ENCODE measurements around the gene CEP152.

The CEP152 gene

GRCh38 chr15:48761393-48762158, 49.3 kb downstream of the CEP152 start:
- no peak for DNase-seq

GRCh38 chr15:48759921-48760320, 50.9 kb downstream of the CEP152 start:
- no peak for DNase-seq

DNA sequence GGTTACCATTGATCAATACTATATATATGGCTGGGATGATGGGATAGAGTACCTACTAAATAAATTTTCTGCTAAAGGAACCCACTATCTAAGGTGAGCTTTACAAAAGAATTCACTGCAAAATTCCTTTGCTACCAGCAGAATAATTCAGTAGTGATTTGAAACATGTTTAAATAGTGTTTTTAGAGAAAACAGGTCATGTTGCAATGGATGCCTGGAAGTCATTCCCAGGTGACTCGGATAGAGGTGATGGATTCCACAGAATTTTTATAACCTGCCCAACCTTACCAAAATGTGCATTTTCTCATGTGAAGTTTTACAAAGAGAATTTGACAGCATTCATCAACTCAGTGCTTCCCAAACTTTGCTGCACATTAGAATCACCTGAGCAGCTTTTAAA, 53.2 kb downstream of the CEP152 start:
- DNase-seq, result no peak

DNA sequence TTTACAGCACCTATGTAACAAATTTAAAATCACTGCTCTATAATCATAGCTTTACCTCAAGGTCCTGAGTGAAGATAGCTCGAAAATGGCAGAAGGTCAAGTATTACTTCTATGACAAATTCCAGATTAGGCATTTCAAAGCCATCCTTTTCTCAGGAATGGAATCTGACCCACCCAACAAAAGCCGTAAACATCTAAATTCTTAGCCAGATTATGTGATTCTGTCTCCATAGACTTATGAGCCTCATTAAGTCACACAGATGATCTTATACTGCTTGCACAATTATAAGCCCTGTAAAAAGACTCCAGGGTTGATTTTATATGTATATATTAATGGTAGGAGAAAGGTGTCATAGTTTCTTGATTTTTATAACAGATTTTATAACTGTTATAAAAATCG, 56.9 kb downstream of the CEP152 start:
- DNase-seq, result no peak

DNA sequence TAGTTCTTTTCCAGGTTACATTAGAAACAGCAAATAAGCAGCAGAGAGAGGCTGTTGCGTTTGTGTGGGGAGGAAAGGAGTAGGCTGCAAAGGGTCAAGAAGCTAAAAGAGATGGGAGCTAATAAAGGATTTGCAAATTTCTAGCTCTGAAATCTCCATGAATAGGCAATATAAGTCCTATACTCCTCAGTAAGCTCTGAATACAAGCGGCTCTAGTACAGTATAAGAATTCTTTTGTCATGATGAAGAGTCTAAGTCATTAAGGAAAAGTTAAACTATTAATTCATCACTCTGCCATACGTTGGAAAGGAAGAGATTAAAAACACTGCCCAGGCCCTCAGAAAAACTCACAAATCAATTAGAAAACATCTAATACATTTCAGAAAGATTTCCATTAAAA, 59.3 kb downstream of the CEP152 start:
- no peak for DNase-seq

GRCh38 chr15:48748535-48748934, 62.3 kb downstream of the CEP152 start:
- no peak for DNase-seq

DNA sequence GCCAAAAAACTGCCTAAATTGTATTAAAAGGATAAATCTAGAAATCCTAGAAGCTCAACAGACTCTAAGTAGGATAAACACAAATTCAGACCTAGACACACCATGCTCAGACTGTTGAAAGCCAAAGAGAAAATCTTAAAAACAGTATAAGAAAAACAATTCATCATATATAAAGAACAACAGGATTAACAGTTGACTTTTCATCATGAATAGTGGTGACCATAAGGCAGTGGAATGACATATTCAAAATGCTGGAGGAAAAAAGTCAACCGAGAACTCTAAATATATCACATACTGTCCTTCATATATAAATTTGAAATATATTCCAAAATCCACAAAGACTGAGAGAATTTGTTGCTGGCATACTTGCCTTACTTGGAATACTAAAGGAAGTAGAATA, 77.3 kb downstream of the CEP152 start:
- no peak for DNase-seq

DNA sequence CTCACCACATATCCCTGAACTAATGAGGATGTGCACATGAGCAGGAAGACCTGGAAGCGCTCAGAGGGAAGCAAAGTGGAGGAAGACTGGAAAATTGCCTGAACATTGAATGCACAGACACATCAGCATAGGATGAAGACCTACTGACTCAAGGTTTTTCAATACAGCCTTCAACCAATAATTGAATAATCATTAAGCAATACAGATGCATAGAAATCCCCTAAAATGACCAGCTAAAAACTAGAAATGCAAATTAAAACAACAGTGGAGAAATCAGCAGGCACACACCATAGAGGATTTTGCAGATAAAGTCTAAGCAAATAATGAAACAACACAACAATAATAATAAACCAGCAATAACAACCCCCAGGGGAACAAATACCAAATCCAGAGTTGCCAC, 80.4 kb downstream of the CEP152 start:
- DNase-seq, result no peak

DNA sequence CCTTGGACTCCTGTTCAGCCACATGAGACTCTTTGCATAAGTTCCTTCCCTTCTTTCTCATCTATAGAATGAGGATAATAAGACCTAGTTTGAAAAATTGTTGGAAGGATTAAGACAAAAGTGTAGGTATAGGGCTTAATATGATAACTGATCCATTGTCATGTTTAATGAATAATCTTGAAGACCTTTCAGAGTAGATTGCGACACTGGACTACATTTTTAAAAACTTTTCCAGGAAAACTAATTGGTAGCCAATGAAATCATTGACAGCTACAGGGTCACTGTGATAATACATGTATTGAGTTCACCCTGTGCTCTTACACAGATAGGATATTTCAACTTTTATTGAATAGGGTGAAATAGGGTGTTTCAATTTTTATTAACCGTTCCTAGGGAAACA, 86.9 kb downstream of the CEP152 start:
- DNase-seq, result no peak

DNA sequence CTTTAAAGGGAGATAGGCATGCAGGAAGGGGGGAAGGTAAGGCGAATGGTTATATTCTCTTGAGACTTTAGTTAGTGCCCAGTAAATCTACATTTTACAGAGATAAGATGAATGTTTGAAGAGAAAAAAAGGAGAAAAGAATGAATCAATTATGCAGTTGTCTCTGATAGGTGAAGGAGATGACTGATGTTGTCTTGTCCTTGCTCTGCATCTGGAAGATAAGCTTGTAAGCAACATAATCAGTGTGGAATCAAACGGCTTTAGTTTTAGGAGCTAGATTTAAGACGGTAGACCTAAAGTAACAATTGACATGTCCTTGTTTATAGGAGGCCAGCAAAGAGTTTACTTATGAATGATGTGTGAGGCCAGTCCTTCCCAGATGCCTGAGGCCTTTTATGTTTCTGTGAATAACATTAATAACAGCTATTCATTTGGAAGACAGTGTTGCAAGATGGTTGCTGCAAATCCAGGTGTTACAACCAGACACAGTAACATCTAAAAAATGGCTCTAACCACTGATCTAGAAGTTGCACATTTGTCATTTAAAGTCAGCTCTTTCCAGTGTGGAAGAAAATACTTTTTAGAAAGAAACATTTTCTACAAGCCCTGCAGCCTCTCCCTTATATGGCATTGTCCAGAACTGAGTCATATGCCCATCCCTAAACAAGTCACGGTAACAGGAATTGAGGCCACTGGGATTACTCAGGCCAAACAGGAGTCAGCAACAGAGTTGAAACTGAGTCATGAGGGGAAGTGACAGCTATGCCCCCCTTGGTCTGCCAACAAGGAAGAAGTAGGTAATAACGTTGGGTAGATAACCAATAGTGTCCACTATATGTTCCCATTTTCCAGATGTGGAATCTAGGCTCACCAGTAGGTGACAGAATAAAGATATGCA, 87.9 kb downstream of the CEP152 start:
- DNase-seq, result no peak

GRCh38 chr15:48721061-48721810, 89.6 kb downstream of the CEP152 start:
- no peak for DNase-seq

- no peak for DNase-seq
Measured at GRCh38 chr15:48720646-48721045, 90.2 kb downstream of the CEP152 start.

- peak; percentile 12 for DNase-seq
Measured at GRCh38 chr15:48719668-48720067, 91.2 kb downstream of the CEP152 start.

GRCh38 chr15:48718646-48719045, 92.2 kb downstream of the CEP152 start:
- no peak for DNase-seq

DNA sequence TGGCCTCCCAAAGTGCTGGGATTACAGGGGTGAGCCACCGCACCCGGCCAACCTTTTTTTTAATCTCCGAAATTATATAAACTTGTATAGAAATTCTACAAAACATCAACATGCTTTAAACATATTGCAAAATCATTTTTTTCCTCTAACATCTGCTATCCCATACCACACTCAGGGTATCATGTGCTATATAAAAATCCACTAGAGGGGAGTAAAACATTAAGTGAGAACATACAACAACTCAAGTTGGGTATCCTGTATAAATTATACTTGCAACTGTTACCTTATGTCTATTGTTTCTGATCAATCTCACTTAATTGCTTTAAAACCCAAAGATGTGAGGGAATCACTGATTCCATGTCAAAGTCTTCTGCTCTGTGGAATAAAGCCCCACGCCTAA, 93.4 kb downstream of the CEP152 start:
- no peak for DNase-seq

- no peak for DNase-seq
Measured at GRCh38 chr15:48712546-48712945, 98.3 kb downstream of the CEP152 start.

DNA sequence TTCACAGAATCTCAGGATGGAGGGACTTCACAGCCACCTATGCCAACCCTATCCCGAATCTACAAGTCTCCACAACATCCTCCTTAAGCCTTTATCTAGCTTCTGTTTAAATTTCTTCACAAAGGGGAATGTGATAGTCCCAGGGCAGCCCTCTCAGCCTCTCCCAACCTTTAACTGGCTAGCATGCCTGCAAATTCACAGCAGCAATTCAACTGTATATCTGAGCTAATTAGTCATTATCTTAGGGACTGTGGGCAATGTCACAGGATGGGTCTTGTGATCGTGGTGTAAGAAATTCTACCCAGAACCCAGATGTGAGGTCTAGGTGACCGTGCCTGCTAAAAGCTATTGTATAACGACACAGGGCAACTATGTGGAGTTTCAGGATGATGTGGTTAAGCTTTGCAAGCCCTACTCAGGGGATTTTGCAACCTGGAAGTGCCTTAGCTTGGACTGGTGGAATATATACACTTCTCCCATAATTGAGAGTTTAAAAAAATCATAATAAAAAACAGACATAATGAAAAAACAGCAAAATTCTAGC, 99.8 kb downstream of the CEP152 start:
- no peak for DNase-seq

GRCh38 chr15:48708641-48709040, 102.2 kb downstream of the CEP152 start:
- DNase-seq, result no peak

- no peak for DNase-seq
Measured at GRCh38 chr15:48705381-48705780, 105.5 kb downstream of the CEP152 start.

DNA sequence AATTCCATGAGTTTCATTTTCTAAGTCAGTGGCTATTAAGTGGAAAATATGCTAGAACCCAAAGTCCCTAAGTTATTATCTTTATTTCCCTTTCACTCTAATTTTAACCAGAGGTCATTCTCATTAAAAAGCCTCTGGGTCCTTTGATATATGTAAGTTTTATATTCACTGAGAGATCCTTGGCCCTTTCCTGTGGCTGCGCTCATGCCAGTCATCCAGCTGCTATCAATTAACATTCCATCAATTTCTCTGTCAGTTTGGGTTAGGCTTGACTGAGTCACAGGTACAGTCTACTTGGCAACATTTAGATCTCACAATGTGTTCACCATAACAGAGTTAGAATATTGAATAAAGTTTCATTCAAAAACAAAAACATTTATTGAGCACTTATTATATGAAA, 107.3 kb downstream of the CEP152 start:
- no peak for DNase-seq

DNA sequence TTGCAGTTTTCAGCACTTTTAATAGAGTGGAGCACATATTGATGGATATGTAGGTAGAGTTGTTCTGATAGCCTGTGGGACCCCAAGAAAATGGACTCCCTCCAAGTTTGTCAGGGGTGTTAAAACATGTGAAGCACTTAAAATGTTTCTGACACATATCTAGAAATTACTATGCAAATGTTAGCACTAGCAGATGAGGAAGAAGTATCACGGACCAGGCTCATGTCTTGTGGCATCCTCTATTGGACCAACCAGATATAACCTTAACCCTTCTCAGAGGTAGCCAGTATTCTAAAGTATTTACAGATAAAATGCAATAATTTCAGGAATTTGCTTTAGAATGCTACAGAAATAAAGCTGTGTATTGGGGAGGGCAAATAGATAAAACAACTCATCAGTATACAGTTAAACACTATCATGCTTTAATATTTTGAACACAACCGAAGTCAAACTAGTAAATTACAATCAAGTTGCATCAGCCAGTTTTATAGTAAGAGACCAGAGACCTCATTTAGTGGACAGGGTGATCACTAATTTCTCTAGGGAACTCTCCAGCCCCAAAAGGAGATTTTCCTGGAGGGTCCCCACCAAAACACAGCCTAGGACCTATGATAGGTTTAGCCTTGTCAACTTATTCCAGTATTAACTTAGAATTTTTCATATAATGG, 108.2 kb downstream of the CEP152 start:
- DNase-seq, result no peak

DNA sequence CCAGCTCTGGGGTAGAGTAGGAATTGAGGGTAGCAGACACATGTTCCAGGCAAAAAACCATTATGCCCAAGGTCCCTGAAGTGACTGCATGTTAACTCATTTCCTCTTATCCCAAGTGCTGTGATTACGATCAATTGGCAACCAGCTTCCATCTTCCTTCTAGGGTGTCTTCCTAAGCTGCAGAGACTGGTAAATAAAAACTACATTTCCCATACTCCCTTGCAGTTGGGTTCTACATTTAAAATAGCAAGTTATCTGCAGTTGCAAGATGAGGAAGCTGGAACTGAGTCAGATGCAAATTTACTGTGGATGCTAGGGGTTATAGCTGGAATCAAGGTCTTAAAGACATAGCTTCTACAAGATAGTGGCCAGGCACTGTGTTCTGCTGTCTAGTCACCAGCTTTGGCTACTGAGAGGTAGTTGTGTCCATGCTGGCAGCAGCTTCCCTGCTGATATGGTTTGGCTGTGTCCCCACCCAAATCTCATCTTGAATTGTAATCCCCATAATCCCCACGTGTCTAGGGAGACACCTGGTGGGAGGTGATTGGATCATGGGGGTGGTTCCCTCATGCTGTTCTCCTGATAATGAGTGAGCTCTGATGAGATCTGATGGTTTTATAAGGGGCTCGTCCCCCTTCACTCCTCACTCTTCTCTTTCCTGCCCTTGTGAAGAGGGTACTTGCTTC, 114.1 kb downstream of the CEP152 start:
- DNase-seq, result no peak

Measured in activated CD4-positive, alpha-beta T cell treated with anti-CD3 and anti-CD28 coated beads, Interleukin-10, Interleukin-2, amounts not matched to agents 100 ng/mL and 50 ng/mL, durations not matched to agents 16 hours and 8 hours (primary cell).